ENCODE results near the gene MYO1A. TPM values are rescaled to one million over a fixed set of nuclear protein-coding genes. Genes with fewer than 3 reads are reported as not detected.

MYO1A gene
- total and polyA plus RNA-seq, 12 donors, result 0.01 to 0.08 TPM; not detected in 10

DNA sequence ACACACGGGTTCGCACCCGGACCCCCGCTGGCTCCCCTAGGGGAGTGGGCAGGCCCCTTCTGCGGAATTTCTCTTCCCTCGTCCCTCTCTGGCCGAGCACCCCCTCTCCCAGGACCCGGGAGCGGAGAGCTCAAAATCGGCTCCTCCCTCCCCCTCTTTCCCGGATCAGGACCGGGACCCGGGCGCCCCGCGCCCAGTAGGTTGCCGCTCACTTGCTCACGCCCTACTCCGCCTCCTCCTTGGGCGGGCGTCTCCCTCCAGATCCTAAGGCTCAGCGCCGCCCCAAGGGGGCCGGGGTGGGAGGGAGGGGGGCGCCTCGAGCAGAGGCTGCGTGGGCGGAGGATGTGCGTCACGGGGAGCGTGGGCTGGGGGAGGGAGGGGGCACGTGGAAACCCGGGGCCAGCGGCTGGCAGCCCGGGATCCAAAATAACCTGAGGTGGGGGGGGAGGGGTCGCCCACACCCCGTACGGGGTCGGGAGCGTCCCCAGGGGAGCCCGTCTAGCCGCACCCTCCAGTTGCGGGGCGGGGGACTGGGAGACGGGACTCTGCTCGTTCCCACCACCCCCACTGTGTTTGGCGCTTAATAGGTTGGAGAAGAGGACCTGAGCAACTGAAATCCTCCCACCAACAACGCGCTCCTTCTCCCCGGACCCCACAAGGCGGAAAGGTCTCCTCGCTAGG, 37.2 kb upstream of the MYO1A start:
- 1% methylated on average over 43 to 52 of the region's 52 CpGs for WGBS, 2 donors
- intact Hi-C loops (cut with DNase I), result loop anchor here in 2 of 10 donors (2.0 to 5.0 kb wide), 2 partner anchors 24 to 455 kb away; partner anchors contain the start of genes BAZ2A (in 1 of the 2) and STAT6 (in 1 of the 2)
- ATAC-seq, result peak; percentile 60 to 80 (median 72)
- peak overlapping the region; percentile 57 to 99 (median 86) for H3K4me3 ChIP-seq
- peaks cover 14 to 55% (median 38%) of the 10 kb centered on the region in 9 donors for H3K4me1 ChIP-seq
- no peaks in the 10 kb centered on the region for H3K9me3 ChIP-seq
- no peaks in the 10 kb centered on the region for H3K27me3 ChIP-seq
- H3K27ac ChIP-seq, result peak overlapping the region; percentile 91 to 100 (median 99)
- TF ChIP-seq, protein P1, sequence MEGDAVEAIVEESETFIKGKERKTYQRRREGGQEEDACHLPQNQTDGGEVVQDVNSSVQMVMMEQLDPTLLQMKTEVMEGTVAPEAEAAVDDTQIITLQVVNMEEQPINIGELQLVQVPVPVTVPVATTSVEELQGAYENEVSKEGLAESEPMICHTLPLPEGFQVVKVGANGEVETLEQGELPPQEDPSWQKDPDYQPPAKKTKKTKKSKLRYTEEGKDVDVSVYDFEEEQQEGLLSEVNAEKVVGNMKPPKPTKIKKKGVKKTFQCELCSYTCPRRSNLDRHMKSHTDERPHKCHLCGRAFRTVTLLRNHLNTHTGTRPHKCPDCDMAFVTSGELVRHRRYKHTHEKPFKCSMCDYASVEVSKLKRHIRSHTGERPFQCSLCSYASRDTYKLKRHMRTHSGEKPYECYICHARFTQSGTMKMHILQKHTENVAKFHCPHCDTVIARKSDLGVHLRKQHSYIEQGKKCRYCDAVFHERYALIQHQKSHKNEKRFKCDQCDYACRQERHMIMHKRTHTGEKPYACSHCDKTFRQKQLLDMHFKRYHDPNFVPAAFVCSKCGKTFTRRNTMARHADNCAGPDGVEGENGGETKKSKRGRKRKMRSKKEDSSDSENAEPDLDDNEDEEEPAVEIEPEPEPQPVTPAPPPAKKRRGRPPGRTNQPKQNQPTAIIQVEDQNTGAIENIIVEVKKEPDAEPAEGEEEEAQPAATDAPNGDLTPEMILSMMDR (IDR thresholded peaks at IDR 0.05), result no peak
- peak; percentile 93 for DNase-seq
- peaks cover 0 to 14% (median 4%) of the 10 kb centered on the region in 9 donors for H3K36me3 ChIP-seq

DNA sequence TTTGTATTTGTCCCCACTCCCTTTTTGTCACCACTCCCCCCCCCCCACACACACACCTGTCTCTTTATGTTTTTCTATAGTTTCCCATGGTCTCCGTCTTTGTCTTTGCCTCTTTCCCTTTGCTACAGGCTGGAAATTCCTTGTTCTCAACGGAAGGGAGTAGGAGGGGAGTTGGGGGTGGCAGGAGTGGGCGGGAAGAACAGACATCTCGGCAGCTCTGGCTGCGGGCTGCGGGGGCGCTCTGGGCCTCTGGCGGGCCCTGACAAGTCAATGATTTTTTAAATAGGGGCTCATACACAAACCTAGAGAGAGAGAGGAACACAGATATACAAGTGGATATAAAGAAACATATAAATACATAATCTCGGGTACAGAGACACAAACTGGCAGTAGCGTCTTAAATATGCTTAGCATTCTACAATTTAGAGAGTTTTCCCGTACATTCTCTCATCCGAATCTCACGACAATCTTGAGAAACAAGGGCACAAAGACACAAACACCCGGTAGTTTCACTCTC, 36.6 kb upstream of the MYO1A start:
- DNase-seq (peak; percentile 71 to 80), ATAC-seq (peak in 5 of 8 donors; percentile 11 to 46 (median 34))
- Histone ChIP-seq H3K27ac (peak overlapping the region; percentile 91 to 100 (median 99)), H3K27me3 (no peaks in the 10 kb centered on the region), H3K4me1 (peaks cover 13 to 50% (median 32%) of the 10 kb centered on the region in 9 donors), H3K9me3 (no peaks in the 10 kb centered on the region), H3K4me3 (peak overlapping the region; percentile 57 to 99 (median 86)), H3K36me3 (peaks cover 0 to 8% (median 3%) of the 10 kb centered on the region in 9 donors)
- WGBS, 2 donors, result 1 to 2% methylated on average over 14 of the region's 14 CpGs
- TF ChIP-seq, protein P1 (IDR thresholded peaks at IDR 0.05), result peak in 6 of 9 donors; percentile 26 to 59 (median 40)
- intact Hi-C loops (cut with DNase I), result loop anchor here in 2 of 10 donors (1.0 to 5.0 kb wide), 3 partner anchors 24 to 454 kb away; partner anchors contain the start of genes STAT6 (in 2 of the 2) and BAZ2A (in 1 of the 2)

DNA sequence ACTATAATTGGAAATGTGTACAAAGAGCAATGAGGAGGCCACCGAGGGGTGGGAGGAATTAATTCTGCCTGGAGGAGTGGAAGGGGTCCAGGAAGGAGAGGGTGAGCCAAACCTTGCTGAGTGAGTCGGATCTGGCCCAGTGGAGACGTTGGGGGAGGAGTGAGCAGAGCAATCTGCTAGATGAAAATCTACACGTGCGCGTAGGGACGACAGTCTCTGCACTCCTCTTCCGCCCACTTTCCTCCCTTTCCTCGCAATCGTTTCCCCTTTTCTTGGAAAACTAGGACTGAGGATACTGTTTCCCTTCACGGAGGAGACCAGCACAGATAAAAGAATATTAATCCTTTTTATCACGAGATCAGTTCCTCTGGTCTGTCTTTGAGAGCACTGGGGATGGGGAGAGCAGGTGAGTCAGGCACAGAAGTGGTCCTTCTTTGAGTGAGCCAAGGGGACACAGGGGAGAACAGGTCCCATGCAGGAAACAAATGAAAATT, 36.1 kb upstream of the MYO1A start:
- Histone ChIP-seq H3K27ac (peak overlapping the region; percentile 91 to 100 (median 99)), H3K4me1 (peaks cover 9 to 45% (median 27%) of the 10 kb centered on the region in 9 donors), H3K9me3 (no peaks in the 10 kb centered on the region), H3K36me3 (peaks cover 0 to 3% (median 0%) of the 10 kb centered on the region in 9 donors), H3K4me3 (peak overlapping the region in 8 of 10 donors; percentile 57 to 99 (median 90)), H3K27me3 (no peaks in the 10 kb centered on the region)
- no peak for ATAC-seq
- intact Hi-C loops (cut with DNase I), result loop anchor here in 2 of 10 donors (1.0 to 5.0 kb wide), 3 partner anchors 25 to 454 kb away; partner anchors contain the start of genes STAT6 (in 2 of the 2) and BAZ2A (in 1 of the 2)
- peak in 1 of 2 donors; percentile 52 for DNase-seq
- TF ChIP-seq, protein P1 (IDR thresholded peaks at IDR 0.05), result no peak
- WGBS, 2 donors, result 23% methylated on average over 12 of the region's 12 CpGs

DNA sequence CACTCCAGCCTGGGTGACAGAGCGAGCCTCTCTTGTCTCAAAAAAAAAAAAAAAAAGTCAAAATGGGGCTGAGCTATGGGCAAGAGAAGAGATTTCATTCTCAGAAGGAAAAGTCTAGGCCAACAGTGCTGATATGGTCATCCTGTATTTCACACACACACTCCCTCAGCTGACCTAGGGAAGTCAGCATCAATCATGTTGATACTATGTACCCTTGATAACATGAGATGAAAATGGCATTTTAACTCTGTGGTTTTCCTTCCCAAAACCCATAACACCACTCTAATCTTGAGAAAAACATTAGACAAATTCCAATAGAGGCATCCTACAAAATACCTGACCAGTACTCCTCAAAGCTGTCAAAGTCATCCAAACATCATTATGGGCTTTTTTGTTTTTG, 30.9 kb upstream of the MYO1A start:
- intact Hi-C loops (cut with DNase I), result no loop called here
- TF ChIP-seq, protein P1 (IDR thresholded peaks at IDR 0.05), result no peak
- 96 to 100% methylated on average over 1 of the region's 1 CpG for WGBS, 2 donors

More for the DNA sequence above, 30.9 kb upstream of the MYO1A start:
- Histone ChIP-seq H3K27ac (no peak overlapping the region), H3K36me3 (peaks cover 0 to 6% (median 0%) of the 10 kb centered on the region in 9 donors), H3K27me3 (no peaks in the 10 kb centered on the region), H3K4me3 (no peak overlapping the region), H3K9me3 (no peaks in the 10 kb centered on the region), H3K4me1 (peaks cover 0 to 28% (median 20%) of the 10 kb centered on the region in 9 donors)
- no peak for ATAC-seq
- DNase-seq, result no peak
